Endothelial cell of umbilical vein (primary cell): ENCODE results near the gene NADSYN1. TPM values are rescaled to one million over a fixed set of nuclear protein-coding genes. Genes with fewer than 3 reads are reported as not detected.

Experiments used
- BruUV-seq: library from RNA; stranded (reverse); fragments of 400-500 nt; replicated peaks from 2 replicates; lab custom pipeline; 2021; lab: Mats Ljungman, UMichigan
- CTCF ChIA-PET: fragments of 300-600, 350-600 bp; sonication (Branson Sonifier 250); formaldehyde crosslinking; loops from one replicate; lab custom pipeline; 2021; ENCODE audit warnings: antibody characterized with exemption, inconsistent platforms; lab: Charles Lee
- POLR2A ChIA-PET: fragments of 300-600, 350-600 bp; sonication (Branson Sonifier 250); formaldehyde crosslinking; loops from one replicate; lab custom pipeline; 2021; ENCODE audit warnings: antibody characterized with exemption, inconsistent platforms; lab: Charles Lee
- DNase-seq: peaks from one replicate; pipeline ENCODE4 v3.0.0-alpha.2; 2011; ENCODE audit warnings: low read depth, low spot score
- FAIRE-seq: peaks from 2 replicates; lab custom pipeline; 2011; peaks lifted over from hg19 to GRCh38; lab: Jason Lieb, UNC
- H2AFZ ChIP-seq: 2 replicates; pipeline ENCODE4 v1.6.0; 2012; ENCODE audit warnings: low read depth, low read length, control low read depth, inconsistent platforms
- H3K27ac ChIP-seq: 2 replicates; pipeline ENCODE4 v1.5.1; 2011; ENCODE audit warnings: low read depth, mild to moderate bottlenecking, control low read depth, low read length, moderate library complexity; ENCODE audit not compliant: insufficient read depth
- H3K27me3 ChIP-seq, 2 experiments: 2 replicates each; pipeline versions ENCODE4 v1.6.0 to v1.6.1; 2011; ENCODE audit warnings: low read length in 2 of 2, mixed read lengths in 1 of 2; ENCODE audit not compliant: control insufficient read depth in 2 of 2, insufficient read depth in 2 of 2
- H3K36me3 ChIP-seq, 2 experiments: 2 replicates in 1 of 2; 3 replicates in 1 of 2; pipeline ENCODE4 v1.5.1; 2011; ENCODE audit warnings: low read length in 2 of 2, mild to moderate bottlenecking in 1 of 2, moderate library complexity in 1 of 2; ENCODE audit not compliant: control insufficient read depth in 2 of 2, insufficient read depth in 2 of 2; ENCODE audit errors: extremely low read depth in 1 of 2
- H3K4me1 ChIP-seq: 3 replicates; pipeline ENCODE4 v1.5.1; 2011; ENCODE audit warnings: mild to moderate bottlenecking, low read length; ENCODE audit not compliant: control insufficient read depth, insufficient read depth; ENCODE audit errors: extremely low read depth
- H3K4me2 ChIP-seq: 2 replicates; pipeline ENCODE4 v1.6.1; 2011; ENCODE audit warnings: low read length, control low read depth, mixed read lengths; ENCODE audit not compliant: insufficient read depth
- H3K4me3 ChIP-seq, 3 experiments: fragments of 200-600 bp in 1 of 3; sonication (generic), shearing (Covaris generic) in 1 of 3; replicated peaks in 1 of 3; 2 replicates each; pipeline ENCODE4 v1.5.1; 2011 to 2016; ENCODE audit warnings: control low read depth in 3 of 3, low read length in 3 of 3, mild to moderate bottlenecking in 2 of 3, inconsistent platforms in 1 of 3, low read depth in 1 of 3, moderate library complexity in 1 of 3; ENCODE audit not compliant: insufficient read depth in 1 of 3
- H3K79me2 ChIP-seq: 2 replicates; pipeline ENCODE4 v1.6.0; 2012; ENCODE audit warnings: low read length, inconsistent platforms; ENCODE audit not compliant: control insufficient read depth, insufficient read depth
- H3K9ac ChIP-seq: replicated peaks from 2 replicates; pipeline ENCODE3; 2011; ENCODE audit warnings: low read length, control low read depth; ENCODE audit not compliant: insufficient read depth; ENCODE audit errors: extremely low read depth
- H3K9me1 ChIP-seq: replicated peaks from 3 replicates; pipeline ENCODE4 v1.6.0; 2011; ENCODE audit warnings: mild to moderate bottlenecking, low read length; ENCODE audit not compliant: control insufficient read depth, insufficient read depth; ENCODE audit errors: extremely low read depth
- H3K9me3 ChIP-seq: replicated peaks from 2 replicates; pipeline ENCODE4 v1.5.1; 2012; ENCODE audit warnings: low read length, inconsistent platforms; ENCODE audit not compliant: control insufficient read depth, insufficient read depth
- H4K20me1 ChIP-seq: replicated peaks from 2 replicates; pipeline ENCODE3; 2011; ENCODE audit warnings: mild to moderate bottlenecking, low read length; ENCODE audit not compliant: control insufficient read depth, insufficient read depth; ENCODE audit errors: extremely low read depth
- CTCF ChIP-seq, 2 donors: IDR thresholded peaks; 1 replicate in 1 of 2; 2 replicates in 1 of 2; pipeline ENCODE4 v1.5.1; 2011; ENCODE audit warnings: low read length in 2 of 2, mild to moderate bottlenecking in 2 of 2, moderate library complexity in 2 of 2, control low read depth in 1 of 2, inconsistent platforms in 1 of 2, low read depth in 1 of 2; ENCODE audit not compliant: insufficient read depth in 1 of 2; ENCODE audit errors: extremely low read depth in 1 of 2
- EZH2 ChIP-seq: IDR thresholded peaks from 2 replicates; pipeline ENCODE4 v1.6.1; 2012; ENCODE audit warnings: borderline replicate concordance, low read depth, mild to moderate bottlenecking, moderate library complexity, low read length, inconsistent platforms; ENCODE audit not compliant: severe bottlenecking
- FOS ChIP-seq: IDR thresholded peaks from 2 replicates; pipeline ENCODE4 v1.6.1; 2011; ENCODE audit warnings: mild to moderate bottlenecking, low read length, moderate library complexity, borderline replicate concordance; ENCODE audit not compliant: insufficient read depth
- GATA2 ChIP-seq: IDR thresholded peaks from 2 replicates; pipeline ENCODE4 v1.7.0; 2011; ENCODE audit warnings: low read depth, mild to moderate bottlenecking, moderate library complexity, mixed read lengths, low read length; ENCODE audit not compliant: insufficient read length, insufficient read depth
- MAX ChIP-seq: IDR thresholded peaks from 2 replicates; pipeline ENCODE4 v1.6.1; 2011; ENCODE audit not compliant: insufficient read depth, insufficient read length
- MYC ChIP-seq: IDR thresholded peaks from one replicate; pipeline ENCODE4 v1.6.1; 2011; ENCODE audit warnings: mild to moderate bottlenecking, low read depth, low read length
- POLR2A ChIP-seq: IDR thresholded peaks from 2 replicates; pipeline ENCODE4 v1.6.1; 2012; ENCODE audit warnings: low read depth, mild to moderate bottlenecking, control low read depth, low read length
- POLR2AphosphoS5 ChIP-seq: IDR thresholded peaks from 2 replicates; pipeline ENCODE4 v1.6.1; 2012; ENCODE audit warnings: low read depth, mild to moderate bottlenecking, control low read depth, low read length, moderate library complexity; ENCODE audit not compliant: insufficient read depth
- dilution Hi-C: fragments of 300-500 bp; cut with MboI; formaldehyde crosslinking; loops from one replicate; pipeline ENCODE4 v1.15.0; 2019; ENCODE audit warnings: low sequenced_read_pairs; ENCODE audit not compliant: extremely low pct_ligation_motif_present
- intact Hi-C: fragments of 100-400 bp; cut with micrococcal nuclease; formaldehyde crosslinking; loops from one replicate; pipeline ENCODE4 v1.10.0; 2022
- polyA plus RNA-seq, 4 experiments: library from polyadenylated mRNA; depleted of rRNA in 3 of 4; stranded (reverse) in 3 of 4; unstranded in 1 of 4; fragments of >200 nt; gene quantifications; 2 replicates each; pipeline versions ENCODE4 v1.2.1 to v1.2.3, GENCODE V29; 2011 to 2012; ENCODE audit warnings: missing spikeins in 1 of 4
- total RNA-seq: library from RNA; stranded (reverse); gene quantifications from 2 replicates; pipeline ENCODE4 v1.2.3, GENCODE V29; 2021

NADSYN1 gene
- total and polyA plus RNA-seq, 2 donors (not counting 3 experiments of a cell fraction or from before 2014, with no cell fraction given), result 77.5 to 99.2 TPM

GRCh38 chr11:71525188-71525937, 72.4 kb downstream of the NADSYN1 start:
- DNase-seq, result no peak
- no peak overlapping the region for H3K9ac ChIP-seq
- no TSS peak for BruUV-seq
- H3K79me2 ChIP-seq, result no peaks in the 10 kb centered on the region
- no peaks in the 10 kb centered on the region for H3K36me3 ChIP-seq
- no peak for FAIRE-seq
- TF ChIP-seq CTCF (IDR thresholded peaks at IDR 0.05; ENCODE audit: extremely low read depth in 1 of 2, insufficient read depth in 1 of 2, low read depth in 1 of 2, low read length in 2 of 2), result no peak
- TF ChIP-seq POLR2AphosphoS5, result no peak
- no peak for TF ChIP-seq MYC
- no peak for TF ChIP-seq GATA2
- no peak for TF ChIP-seq FOS
- TF ChIP-seq POLR2A, result no peak
- TF ChIP-seq MAX, result no peak
- no peak for TF ChIP-seq EZH2
- H3K4me1 ChIP-seq, result no peaks in the 10 kb centered on the region
- H3K27me3 ChIP-seq, result no peaks in the 10 kb centered on the region
- no peak overlapping the region for H3K27ac ChIP-seq
- H3K4me2 ChIP-seq, result no peak overlapping the region
- intact Hi-C loops, result no loop called here
- dilution Hi-C loops, result no loop called here
- H4K20me1 ChIP-seq, result no peaks in the 10 kb centered on the region
- ChIA-PET POLR2A (no interaction called here), CTCF (interaction anchor here (1.3 kb wide), 2 partner anchors 19 to 38 kb away, joined by 3 read pairs; no protein-coding TSS in a partner anchor)
- no peak overlapping the region for H2AFZ ChIP-seq
- H3K4me3 ChIP-seq, result no peak overlapping the region
- no peaks in the 10 kb centered on the region for H3K9me1 ChIP-seq
- H3K9me3 ChIP-seq, result no peaks in the 10 kb centered on the region
